LoVo (cell line): Measurements from ENCODE around the gene NPW.

Source experiments
- DNase-seq: peaks from one replicate; pipeline ENCODE4 v3.0.0-alpha.2; 2016; ENCODE audit warnings: low spot score

NPW gene

GRCh38 chr16:2053897-2054296 is 34.3 kb downstream of the NPW start:
- no peak for DNase-seq

GRCh38 chr16:2054543-2055245 is 35.1 kb downstream of the NPW start:
- no peak for DNase-seq

- DNase-seq, result no peak
Observed at GRCh38 chr16:2056077-2056476, 36.5 kb downstream of the NPW start.

GRCh38 chr16:2056681-2057407 is 37.3 kb downstream of the NPW start:
- no peak for DNase-seq

- no peak for DNase-seq
Observed at GRCh38 chr16:2057438-2057837, 37.9 kb downstream of the NPW start.

GRCh38 chr16:2058420-2058819 is 38.8 kb downstream of the NPW start:
- no peak for DNase-seq

DNA sequence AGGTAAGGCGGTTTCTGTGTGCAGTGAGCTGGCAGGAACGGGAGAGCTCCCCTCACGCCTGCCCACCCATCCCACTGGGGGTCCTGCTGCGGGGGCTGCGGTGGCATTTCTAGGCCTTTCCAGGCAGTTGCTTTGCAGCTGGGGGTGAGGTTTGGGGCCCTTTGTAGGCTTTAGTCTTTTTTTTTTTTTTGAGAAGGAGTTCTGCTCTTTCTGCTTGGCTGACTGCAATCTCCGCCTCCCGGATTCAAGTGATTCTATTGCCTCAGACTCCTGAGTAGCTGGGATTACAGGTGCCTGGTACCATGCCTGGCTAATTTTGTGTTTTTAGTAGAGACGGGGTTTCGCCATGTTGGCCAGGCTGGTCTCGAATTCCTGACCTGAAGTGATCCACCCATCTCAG is 39.3 kb downstream of the NPW start:
- DNase-seq, result no peak

- no peak for DNase-seq
Observed at GRCh38 chr16:2060346-2060745, 40.8 kb downstream of the NPW start.

DNA sequence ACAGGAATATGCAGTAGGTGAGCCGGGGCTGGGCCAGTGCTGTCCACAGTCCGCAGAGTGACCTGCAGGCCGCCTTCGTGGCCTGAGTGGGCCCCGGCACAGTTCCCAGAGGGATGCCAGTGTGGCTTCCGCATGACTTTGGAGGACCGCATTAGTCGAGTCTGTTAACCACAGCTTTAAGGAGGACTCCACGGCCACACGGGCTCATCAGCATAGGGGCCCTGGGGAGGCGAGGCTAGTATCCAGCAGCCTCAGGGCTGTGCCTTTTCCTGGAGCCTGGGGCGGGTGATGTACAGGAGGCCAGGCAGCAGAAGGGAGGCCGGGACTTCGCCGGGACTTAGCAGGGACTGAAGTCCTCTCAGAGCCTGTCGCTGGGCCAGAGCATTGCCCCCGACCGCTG is 41.4 kb downstream of the NPW start:
- no peak for DNase-seq

GRCh38 chr16:2061526-2061925 is 41.9 kb downstream of the NPW start:
- no peak for DNase-seq

- no peak for DNase-seq
Observed at GRCh38 chr16:2062801-2063200, 43.2 kb downstream of the NPW start.

- no peak for DNase-seq
Observed at GRCh38 chr16:2063861-2064260, 44.3 kb downstream of the NPW start.

DNA sequence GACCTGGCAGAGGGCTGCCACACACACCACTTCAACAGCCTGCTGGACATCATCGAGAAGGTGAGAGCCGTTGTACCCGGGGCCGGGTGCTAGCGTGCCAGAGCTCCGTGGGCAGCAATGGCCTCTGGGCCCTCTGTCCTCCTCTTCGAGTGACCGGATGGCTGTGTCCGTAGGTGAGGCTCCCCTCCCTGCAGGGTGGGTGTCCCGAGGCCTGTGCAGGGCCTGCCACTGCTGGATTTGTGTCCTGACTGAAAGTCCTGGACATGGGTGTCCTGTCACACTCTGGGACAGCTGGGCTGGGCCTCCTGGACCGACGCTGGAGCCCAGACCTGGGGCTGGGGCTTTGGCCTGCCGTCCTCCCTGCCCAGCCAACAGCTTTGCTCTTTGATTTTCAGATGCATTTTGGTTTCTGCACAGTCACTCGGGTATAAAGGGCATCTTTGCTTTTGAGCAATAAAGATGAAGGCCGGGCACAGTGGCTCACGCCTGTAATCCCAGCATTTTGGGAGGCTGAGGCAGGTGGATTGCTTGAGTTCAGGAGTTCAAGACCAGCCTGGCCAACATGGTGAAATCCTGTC is 44.9 kb downstream of the NPW start:
- no peak for DNase-seq

- DNase-seq, result no peak
Observed at GRCh38 chr16:2066139-2066538, 46.6 kb downstream of the NPW start.
